T-helper 2 cell (primary cell): ENCODE data around the gene JPH2.

Source experiments
- DNase-seq, 5 experiments: peaks; one replicate each; pipeline versions ENCODE4 v3.0.0 to v3.0.0-alpha.2; 2012 to 2022

The JPH2 gene

GRCh38 chr20:44123874-44124535 is 63.0 kb downstream of the JPH2 start:
- no peak for DNase-seq

GRCh38 chr20:44123251-44123650 is 63.7 kb downstream of the JPH2 start:
- no peak for DNase-seq

GRCh38 chr20:44120676-44121425 is 66.1 kb downstream of the JPH2 start:
- no peak for DNase-seq

GRCh38 chr20:44118185-44119033 is 68.6 kb downstream of the JPH2 start:
- no peak for DNase-seq

- no peak for DNase-seq
These were observed 69.4 kb downstream of the JPH2 start for GRCh38 chr20:44117296-44118184.

GRCh38 chr20:44115762-44116644 is 71.0 kb downstream of the JPH2 start:
- DNase-seq: no peak

- DNase-seq: no peak
These were observed 71.8 kb downstream of the JPH2 start for GRCh38 chr20:44115181-44115580.

- DNase-seq: no peak
These were observed 73.2 kb downstream of the JPH2 start for GRCh38 chr20:44113618-44114376.

GRCh38 chr20:44112889-44113617 is 73.9 kb downstream of the JPH2 start:
- DNase-seq: no peak

GRCh38 chr20:44112456-44112855 is 74.5 kb downstream of the JPH2 start:
- DNase-seq: no peak

- no peak for DNase-seq
These were observed 75.2 kb downstream of the JPH2 start for GRCh38 chr20:44111712-44112335.

- DNase-seq: no peak
These were observed 76.0 kb downstream of the JPH2 start for GRCh38 chr20:44110816-44111568.

GRCh38 chr20:44109951-44110361 is 77.0 kb downstream of the JPH2 start:
- no peak for DNase-seq

- DNase-seq: no peak
These were observed 80.4 kb downstream of the JPH2 start for GRCh38 chr20:44106615-44107014.

GRCh38 chr20:44104798-44105517 is 82.0 kb downstream of the JPH2 start:
- no peak for DNase-seq

- no peak for DNase-seq
These were observed 84.4 kb downstream of the JPH2 start for GRCh38 chr20:44102582-44102981.

- no peak for DNase-seq
These were observed 87.2 kb downstream of the JPH2 start for GRCh38 chr20:44099832-44100231.

GRCh38 chr20:44098657-44099056 is 88.3 kb downstream of the JPH2 start:
- no peak for DNase-seq
